Cortex of kidney (tissue), 1 donor: Measurements from ENCODE around the gene CLDN22.
"Not testable (repeated sequence)": the region's sequence is repeated elsewhere in the genome, so short reads cannot be mapped to it uniquely, and the experiment has no call there.

Experiments
- DNase-seq: peaks from one replicate; lab custom pipeline; 2025; lab: John Stamatoyannopoulos, UW

Gene CLDN22

DNA sequence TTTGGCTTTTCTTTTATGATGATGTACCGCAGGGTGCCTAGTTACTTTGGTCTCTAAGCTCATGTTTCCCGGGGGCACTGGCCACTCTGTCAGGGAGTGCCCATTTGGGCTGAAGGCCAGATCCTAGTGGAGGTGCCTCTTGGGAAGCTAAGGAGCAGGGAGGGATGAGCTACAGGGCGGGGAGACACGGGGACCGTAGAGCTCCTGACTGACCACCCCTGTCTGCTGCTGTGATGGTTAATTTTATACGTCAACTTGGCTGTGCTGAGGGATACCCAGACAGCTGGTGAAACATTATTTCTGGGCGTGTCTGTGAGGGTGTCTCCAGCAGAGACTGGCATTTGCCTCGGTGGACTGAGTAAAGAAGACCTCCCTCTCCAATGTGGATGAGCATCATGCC lies 27.1 kb upstream of the CLDN22 start:
- DNase-seq, result no peak

DNA sequence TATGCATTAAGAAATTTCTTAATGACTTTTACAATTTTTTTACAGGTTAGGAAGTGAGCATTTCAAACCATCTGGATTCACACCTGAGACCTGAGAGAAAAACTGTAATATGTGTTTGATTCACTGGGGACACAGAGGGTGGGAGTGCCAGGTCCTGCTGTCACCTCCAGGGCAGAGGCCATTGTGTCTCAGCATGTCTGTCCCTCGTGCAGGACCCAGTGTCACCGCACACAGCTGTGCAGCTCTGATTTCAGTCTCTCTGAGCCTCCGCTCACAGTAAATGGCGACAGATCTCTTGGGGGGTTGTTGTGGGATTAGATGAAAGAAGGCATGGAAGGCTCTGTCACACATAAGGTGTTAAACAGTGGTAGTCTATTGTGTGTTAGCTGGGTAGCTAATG lies 25.2 kb upstream of the CLDN22 start:
- DNase-seq, result no peak

DNA sequence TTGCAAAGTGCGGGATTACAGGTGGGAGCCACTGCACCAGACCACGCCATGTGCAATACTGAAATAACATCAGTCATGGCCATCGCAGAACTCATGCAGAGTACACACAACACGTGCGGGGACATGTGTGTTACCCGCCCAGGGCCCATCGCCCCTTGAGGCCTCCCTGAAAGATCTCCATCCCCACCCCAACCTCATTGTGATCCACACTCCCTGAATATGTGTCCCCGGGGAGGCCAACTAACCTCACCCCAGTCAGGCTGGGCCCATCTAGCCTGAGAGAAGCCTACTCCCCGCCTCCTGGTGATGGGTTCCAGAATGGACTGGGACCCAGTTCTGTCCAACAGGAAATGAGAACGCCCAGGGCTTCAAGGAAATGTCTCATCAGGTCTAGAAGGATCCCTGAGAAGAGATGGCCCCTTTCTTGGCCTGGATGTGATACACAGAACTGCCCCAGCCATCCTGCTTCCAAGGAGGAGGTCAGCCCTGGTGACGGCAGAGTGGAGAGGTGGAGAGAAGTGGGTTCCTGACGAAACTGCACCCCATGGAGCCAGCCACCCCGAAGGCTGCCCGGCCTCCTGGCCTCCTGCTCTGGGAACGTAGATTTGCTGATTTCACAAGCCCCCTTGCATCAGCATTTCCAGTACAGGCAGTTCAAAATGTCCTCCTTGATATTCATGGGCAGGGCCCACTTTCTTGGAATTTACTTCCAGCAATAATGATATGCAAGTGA lies 24.6 kb upstream of the CLDN22 start:
- DNase-seq, result no peak

DNA sequence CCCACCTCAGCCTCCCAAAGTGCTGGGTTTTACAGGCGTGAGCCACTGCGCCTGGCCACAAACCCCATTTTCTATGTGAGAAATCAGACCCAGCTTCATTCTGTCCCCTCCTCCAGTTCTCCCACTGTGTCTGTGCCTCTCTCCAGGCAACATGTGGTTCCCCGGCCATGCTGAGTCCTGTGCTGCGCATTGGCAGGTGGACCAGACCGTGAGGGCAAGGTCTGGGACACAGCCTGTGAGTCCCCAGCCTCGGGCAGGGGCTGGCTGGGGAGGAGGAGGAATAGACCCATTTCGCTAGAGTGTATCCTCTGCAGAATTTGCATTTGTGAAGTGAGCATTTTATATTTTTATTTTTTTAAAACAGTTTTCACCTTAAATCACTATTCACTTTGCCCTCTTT lies 23.7 kb upstream of the CLDN22 start:
- DNase-seq, result no peak

DNA sequence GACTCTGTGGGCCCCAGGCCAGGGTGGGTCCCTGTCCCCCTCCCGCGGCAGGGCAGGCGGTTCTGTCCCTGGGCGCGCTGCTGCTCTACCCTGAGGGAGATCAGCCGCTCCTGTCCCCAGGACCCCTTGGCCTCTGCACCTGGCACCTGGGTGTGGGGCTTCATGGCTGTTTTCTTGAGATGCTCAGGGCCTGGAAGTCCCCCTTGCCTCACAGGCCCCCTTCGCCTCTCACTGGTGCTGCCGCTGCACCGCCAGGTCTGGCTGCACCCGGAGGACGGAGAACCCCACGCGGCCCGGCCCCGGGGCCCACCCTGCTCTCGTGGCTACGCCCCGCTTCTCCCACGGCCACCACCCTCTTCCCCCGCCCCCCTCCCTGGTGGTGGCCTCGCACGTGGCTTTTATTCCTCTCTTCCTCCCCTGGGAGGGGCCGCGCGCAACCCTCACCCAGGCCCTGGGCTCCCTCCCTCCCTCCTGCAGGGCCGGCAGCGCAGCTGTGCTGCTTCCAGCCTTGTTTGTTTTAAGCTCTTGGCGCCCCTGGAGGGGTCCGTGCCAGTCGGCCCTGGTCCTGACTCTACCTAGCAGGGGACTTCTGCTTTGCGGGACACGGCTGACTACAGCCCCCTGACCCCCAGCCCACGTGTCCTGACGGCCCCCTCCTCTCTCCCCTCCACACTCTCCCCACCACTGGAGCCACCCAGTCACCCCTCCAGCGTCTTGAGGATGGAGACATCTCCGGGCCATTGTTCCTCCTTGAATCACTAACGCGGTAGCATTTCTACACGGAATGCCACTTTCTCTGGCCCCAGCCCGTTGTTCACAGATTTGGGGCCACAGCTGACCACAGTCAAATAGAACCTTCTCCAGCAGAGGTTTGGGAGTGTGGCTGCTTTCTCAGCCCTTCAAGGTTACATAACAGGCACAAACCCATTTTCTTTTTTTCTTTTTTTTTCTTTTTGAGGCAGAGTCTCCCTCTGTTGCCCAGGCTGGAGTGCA lies 22.8 kb upstream of the CLDN22 start:
- DNase-seq, result no peak

DNA sequence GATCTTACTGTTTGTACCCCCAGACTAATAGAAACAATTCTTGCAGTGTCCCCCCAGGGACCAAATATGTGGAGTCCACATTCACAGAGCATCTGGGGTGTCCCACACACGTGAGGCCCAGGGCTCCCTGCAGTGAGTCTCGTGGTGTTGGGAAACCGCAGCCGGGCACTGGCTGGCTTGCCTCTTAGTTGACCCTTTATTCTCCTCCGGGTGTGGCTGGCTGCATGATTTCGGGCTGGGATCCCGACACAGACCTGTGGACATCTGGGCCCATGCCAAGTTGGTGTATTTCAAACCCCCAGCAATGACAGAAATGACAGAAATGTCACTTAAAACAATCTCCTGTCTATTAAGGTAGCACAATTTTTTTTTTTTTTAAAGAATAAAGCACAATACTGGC lies 17.8 kb upstream of the CLDN22 start:
- no peak for DNase-seq

DNA sequence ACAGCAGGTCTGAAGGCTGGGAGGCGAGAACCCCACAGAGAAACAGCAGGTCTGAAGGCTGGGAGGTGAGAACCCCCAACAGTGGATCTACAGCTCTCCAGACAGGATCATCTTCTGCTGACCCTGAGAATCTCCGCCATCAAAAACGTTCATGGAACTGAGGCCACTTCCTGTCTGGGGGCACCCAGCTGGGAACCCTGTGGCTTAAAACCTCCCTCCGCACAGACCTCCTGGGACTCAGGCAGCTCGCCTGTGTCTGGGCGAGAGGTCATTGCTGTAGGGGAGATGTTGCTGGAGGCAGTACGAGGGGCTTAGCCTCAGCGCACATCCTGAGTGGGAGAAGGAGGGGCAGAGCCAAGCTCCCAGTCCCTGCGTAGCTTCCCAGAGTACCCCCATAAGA lies 17.3 kb upstream of the CLDN22 start:
- no peak for DNase-seq

DNA sequence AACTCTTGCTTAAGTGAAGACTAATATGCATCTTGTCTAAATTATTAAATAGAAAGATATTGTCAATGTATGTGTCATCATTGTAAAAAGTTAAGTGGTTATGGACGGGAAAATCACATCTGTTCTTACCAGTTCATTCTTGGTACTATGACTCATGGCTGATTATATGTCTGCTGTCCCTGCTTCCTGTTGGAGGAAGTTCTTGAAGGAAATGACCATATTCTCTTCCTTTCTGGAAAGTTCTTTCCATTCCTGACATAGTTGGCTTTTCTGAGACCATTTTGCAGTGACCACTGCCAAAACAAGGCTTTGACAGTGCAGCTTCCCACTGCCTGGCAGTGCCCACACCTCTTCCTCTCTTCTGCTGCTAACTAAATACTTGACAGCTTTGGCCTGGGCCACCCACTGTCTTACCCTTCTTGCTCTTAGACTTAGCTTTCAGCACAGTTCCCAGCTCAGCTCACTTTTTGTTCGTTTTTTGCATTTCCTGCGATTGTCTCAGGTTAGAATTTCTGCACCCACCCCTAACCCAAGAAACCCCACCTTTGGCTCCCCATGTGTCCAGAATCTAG lies 15.4 kb upstream of the CLDN22 start:
- DNase-seq, result no peak

DNA sequence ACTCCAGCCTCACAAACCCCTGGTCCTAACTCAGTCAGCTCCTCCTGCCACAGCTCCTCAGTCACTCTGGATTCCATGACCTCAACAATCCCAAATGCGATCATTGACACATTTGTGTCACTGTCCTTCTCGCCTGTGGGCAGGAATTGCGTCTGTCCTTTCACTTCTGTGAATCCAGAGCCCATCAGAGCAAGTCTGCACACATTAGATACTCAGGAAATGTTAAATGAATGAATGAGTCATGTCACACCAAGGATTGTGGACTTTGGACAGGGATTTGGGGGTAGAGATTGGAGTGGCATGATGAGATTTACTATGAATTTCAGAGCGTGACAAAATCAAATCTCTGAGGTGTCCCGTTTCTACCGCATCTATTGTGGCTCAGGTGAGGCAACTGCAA lies 13.9 kb upstream of the CLDN22 start:
- no peak for DNase-seq

DNA sequence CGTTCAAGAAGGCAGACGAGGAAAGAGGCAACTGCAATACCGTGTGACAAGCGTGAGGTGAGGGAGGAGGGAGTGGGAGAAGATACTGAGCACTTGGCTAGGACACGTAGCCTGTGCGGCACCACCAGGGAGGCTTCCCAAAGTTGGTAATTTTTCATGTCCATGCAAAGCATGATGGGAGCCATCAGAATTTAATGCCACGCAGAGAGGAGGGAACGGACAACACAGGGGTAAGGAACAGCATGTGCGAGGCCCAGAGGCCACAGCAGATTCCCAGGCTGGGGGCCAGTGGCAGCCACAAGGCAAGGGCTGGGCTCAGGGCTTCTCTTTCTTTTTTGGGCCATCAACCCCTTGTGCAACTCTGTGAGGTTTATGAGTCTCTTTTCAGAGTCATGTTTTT lies 13.1 kb upstream of the CLDN22 start:
- DNase-seq, result no peak

DNA sequence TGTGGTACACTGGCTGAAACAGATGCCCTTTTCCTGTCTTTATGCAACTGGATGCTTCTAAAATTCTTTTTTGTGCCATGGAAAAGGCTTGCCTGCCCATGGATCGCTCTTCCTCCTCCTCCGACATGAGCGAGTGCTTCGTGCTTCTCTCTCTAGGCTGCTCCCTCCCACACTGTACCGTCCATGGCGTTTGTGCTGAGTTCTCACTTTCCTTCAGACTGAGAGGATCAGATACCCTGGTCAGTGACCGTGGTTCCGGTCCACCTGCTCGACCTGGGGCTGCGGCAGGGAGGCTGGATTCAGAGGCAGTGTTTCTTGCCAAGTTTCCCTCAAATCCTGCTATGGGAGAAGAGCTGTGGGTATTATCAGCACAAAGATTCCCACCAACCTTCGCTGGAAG lies 12.4 kb upstream of the CLDN22 start:
- no peak for DNase-seq

DNA sequence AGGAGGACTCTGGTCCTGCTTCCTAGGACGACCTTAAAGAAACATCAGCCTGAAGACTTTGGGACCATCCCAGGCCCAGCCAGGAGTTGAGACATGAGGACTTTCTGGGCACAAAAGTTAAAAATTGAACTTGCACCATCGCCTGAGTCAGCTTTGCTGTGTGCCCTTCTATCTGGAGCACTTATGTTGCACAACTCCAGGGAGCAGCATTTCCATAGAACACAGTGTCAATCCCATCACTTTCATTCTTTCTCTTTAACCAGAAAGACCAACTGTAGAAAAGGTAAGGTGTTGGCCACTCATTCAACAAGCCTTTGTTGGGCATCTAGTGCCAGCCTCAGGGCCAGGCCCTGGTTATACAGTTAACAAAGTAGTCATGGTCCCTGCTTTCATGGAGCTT lies 10.8 kb upstream of the CLDN22 start:
- DNase-seq, result no peak

DNA sequence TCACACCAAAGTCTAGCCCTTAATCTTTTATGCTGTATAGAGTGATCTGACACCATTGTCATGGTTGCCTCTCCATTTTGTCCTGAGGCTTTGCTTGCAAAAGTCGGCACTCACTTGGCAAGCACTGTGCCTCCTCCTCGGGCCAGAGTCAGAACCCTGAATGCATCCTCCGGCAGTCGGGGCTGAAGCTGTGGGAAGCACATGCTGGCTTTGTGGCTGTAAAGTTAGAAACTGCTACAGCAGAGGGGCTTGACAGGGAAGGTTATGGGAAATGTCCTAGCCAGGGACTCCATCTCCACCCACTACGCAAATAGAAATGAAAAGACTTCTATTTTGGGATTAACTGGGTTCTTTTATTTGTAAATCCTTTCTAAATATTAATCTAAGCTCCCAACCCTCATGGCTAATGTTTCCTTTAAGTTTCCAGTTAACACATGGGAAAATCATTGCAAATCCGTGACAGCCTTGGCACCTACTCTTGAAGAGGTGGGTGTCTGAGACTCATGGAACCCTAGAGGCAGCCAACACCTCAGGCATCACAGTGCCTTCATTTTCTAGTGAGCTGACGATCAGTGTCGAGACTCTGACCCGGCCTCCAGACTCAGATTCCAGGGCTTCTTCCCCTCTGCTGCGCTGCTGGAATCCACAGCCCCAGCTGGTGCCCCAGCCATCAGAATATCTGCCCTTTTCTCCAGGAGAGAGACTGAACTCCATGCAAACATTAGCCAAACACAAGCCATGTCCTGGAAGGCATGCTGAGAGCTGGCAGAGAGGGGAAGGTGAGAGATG lies 10.1 kb upstream of the CLDN22 start:
- no peak for DNase-seq

DNA sequence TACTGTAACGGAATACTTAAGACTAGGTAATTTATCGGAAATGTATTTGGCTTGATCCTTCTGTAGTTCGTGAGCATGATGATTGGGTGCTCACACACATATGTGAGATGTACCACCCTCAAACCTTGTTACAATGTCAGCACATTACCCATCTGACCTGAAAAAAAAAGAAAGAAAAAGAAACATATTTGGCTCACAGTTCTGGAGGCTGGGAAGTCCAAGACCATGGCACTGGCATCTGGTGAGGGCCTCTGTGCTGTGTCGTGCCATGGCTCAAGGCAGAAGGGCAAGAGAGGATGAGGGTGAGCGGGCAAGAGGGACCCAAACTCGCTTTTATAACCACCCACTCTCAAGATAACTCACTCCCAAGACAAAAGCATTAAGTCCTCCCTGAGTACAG lies 9.2 kb upstream of the CLDN22 start:
- no peak for DNase-seq

DNA sequence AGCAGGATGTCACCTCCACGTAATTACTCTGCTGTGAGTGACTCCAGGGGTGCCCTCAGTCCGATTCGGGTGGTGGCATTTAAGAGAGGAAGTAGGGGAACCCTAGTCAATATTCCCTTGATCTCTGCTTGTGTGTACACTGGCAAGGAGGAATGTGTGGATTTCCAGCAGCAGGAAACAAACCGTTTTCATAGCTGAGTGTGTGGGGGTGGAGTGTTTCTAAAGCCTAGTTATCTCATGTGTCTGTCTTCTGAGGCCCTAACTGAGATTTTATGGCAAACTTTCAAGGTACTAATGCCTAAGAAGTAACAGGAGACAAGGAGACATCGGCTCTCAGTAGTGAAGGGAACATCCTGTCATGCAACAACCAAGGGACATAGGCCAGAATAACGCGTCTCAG lies 8.8 kb upstream of the CLDN22 start:
- no peak for DNase-seq

DNA sequence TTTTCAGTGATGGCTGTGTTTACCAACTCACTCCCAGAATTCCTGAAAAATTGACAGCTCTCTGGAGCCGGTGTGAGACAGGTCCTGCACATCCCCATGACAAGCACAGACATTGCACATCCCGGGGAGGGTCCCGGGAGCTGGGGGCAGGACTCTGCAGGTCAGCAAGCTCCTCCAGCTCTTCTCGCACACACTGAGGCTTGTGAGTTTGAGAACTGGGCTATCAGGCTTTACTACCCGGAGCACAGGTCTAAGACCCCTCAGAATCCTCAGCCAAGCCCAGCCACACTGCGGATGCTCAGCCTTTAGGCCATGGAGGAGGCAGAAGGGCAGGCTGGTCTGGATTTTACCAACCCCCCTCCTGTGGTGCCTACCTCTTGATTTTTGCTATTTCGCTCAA lies 7.8 kb upstream of the CLDN22 start:
- no peak for DNase-seq

DNA sequence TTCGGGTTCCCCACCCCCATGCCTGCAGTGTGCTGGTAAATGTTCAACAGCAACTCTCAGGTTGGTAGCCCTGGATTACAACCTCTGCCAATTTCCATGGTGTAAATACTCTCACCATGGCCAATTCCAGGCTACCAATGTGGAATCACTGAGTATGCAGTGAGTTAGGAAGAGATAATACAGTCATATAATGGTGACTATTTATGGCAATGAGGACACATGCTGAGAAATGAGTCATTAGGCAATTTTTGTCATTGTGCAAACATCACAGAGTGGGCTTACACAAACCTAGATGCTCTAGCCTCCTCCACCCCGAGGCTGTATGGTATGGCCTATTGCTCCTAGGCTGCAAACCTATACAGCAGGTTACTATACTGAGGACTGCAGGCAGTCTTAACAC lies 6.8 kb upstream of the CLDN22 start:
- DNase-seq, result no peak

DNA sequence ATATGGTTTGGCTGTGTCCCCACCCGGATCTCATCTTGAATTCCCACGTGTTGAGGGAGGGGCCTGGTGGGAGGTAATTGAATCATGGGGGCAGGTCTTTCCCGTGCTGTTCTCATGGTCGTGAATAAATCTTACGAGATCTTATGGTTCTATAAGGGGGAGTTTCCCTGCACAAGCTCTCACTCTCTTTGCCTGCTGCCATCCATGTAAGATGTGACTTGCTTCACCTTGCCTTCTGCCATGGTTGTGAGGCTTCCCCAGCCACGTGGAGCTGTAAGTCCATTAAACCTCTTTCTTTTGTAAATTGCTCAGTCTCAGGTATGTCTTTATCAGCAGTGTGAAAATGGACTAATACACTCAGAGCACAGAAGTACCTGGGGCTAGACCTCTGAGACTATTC lies 6.3 kb upstream of the CLDN22 start:
- not testable (repeated sequence) for DNase-seq

DNA sequence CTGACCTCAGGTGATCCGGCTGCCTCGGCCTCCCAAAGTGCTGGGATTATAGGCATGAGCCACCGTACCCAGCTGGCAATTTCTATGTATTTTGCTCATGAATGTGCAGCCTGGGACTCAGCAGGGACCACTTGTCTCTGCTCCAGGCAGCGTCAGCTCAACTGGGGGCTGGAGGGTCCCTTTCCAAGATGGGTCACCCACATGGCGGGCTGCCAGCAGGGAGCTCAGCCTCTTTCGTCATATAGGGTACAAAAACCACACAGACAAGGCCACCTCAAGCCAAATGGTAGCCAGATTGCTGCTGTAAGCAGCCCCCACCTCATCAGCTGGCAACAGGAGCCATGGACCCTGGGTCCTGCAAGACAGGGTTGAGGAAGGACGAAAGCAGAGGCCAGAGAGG lies 4.5 kb upstream of the CLDN22 start:
- DNase-seq, result no peak

DNA sequence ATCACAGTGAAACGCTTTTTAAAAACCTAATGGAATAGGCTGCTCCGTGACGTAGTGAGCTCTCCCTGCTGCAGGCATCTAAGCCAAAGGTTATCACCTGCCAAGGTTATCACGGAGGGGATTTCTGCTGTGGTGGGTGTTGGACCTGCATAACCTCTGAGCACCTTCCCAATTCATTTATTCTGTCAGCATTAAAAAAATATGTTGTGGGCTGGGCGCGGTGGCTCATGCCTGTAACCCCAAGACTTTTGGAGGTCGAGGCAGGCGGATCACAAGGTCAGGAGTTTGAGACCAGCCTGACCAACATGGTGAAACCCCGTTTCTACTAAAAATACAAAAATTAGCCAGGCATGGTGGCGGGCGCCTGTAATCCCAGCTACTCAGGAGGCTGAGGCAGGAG lies 4.0 kb upstream of the CLDN22 start:
- DNase-seq, result not testable (repeated sequence)

DNA sequence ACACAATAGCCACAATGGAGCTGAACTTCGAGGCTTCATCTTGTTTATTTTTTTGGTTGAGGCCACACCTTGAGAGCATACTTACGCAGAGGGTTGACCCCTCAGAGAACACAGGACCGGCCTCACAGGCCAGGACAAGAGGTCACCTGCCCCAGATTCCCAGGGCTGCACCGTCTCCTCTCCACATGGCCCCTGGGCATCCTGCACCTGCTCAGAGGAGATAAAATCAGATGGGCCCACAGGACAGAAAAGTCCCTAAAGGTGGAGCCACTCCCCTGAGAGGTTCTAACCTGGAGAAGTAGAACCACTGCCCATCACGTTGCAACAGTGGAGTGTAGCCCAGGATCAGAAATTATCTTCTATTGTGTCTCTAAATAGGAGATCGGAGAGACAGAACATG lies 3.2 kb upstream of the CLDN22 start:
- no peak for DNase-seq

DNA sequence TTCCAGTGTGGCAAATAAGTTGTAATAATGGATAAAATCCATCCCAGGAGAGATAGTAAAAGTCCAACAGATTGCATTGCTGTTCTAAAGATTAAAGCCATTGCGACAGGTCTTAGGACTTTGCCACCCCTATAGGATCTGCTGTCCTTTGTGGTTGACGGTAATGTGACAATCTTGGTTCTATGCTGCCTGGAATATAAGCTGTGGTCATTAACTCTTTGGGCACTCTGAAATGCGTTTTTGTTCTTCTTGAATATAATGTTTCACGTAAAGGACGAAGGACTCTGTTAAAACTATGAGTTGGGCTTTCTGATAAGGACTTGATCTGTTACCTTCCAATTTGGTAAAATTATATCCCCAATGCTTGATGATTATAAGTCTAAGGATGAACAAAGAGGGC lies 2.2 kb upstream of the CLDN22 start, which contains the start of gene CLDN24:
Gene CLDN24 (minus strand): TSS at position 101 of the 400 bp plus-strand sequence. CDS start 0 bp downstream, at position 101.
- no peak for DNase-seq
